ENCODE results near the gene UBE2D3. TPM values are rescaled to one million over a fixed set of nuclear protein-coding genes. Genes with fewer than 3 reads are reported as not detected.
A peak's percentile ranks its signal among the peaks of the same experiment; 100 is the strongest.

Gene UBE2D3
- polyA plus RNA-seq, 1 donor from 2014 or later: 373 TPM

GRCh38 chr4:102832105-102832504 lies 4.8 kb upstream of the UBE2D3 start:
- no peak for TF ChIP-seq TAF1 (IDR thresholded peaks at IDR 0.05; ENCODE audit: low read depth)
- TF ChIP-seq EZH2 (IDR thresholded peaks at IDR 0.05; ENCODE audit: borderline replicate concordance, insufficient read depth, low read length, poor library complexity, severe bottlenecking): no peak
- TF ChIP-seq EP300 (conservative IDR thresholded peaks at IDR 0.05; ENCODE audit: poor library complexity, severe bottlenecking): no peak
- no peak for TF ChIP-seq REST (IDR thresholded peaks at IDR 0.05; ENCODE audit: borderline replicate concordance)
- no peak for TF ChIP-seq MXI1 (conservative IDR thresholded peaks at IDR 0.05; ENCODE audit: poor library complexity, severe bottlenecking)
- no peak for TF ChIP-seq POLR2AphosphoS5 (IDR thresholded peaks at IDR 0.05)
- peaks cover 19% of the 10 kb centered on the region for H3K79me2 ChIP-seq (replicated peaks; ENCODE audit: insufficient read depth, low read length)
- H2AFZ ChIP-seq (ENCODE audit: low read depth, low read length): no peak overlapping the region
- no peak overlapping the region for H3K9ac ChIP-seq (ENCODE audit: low read length)
- no peaks in the 10 kb centered on the region for H3K27me3 ChIP-seq (ENCODE audit: insufficient read depth, low read depth, low read length)
- no peak overlapping the region for H3K4me2 ChIP-seq (ENCODE audit: low read length)
- H3F3A ChIP-seq (ENCODE audit: insufficient read depth, low read length, poor library complexity, severe bottlenecking): peaks cover 4% of the 10 kb centered on the region
- no peaks in the 10 kb centered on the region for H4K20me1 ChIP-seq (ENCODE audit: insufficient read depth)
- no peak overlapping the region for H3K4me3 ChIP-seq (ENCODE audit: low read length)
- no peaks in the 10 kb centered on the region for H3K9me3 ChIP-seq (ENCODE audit: low read length)
- H3K27ac ChIP-seq (ENCODE audit: low read length): no peak overlapping the region
- no peaks in the 10 kb centered on the region for H3K36me3 ChIP-seq (ENCODE audit: insufficient read depth, low read length)
- H3K9me2 ChIP-seq (ENCODE audit: insufficient read depth, low read length): no peaks in the 10 kb centered on the region

DNA sequence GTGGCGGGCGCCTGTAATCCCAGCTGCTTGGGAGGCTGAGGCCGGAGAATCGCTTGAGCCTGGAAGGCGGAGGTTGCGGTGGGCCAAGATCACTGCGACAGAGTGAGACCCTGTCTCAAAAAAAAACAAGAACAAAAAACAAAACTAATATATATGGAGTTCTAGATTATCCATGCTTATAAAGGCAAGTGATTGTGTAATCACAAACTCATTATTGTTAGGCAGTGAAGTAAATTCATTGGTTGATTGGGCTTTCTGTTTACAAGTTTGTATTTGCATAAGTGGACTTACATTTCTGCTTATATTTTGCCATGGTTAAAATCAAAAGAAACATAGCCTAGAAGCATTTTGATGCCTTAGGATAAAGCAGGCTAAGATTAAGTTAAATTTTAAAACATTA lies 2.5 kb upstream of the UBE2D3 start:
- no peak overlapping the region for H3K27ac ChIP-seq (ENCODE audit: low read length)
- H3K4me2 ChIP-seq (ENCODE audit: low read length): no peak overlapping the region
- peaks cover 38% of the 10 kb centered on the region for H3K79me2 ChIP-seq (replicated peaks; ENCODE audit: insufficient read depth, low read length)

More for the DNA sequence above, 2.5 kb upstream of the UBE2D3 start:
- peak overlapping the region; percentile 90 for H3K4me3 ChIP-seq (ENCODE audit: low read length)
- no peaks in the 10 kb centered on the region for H3K27me3 ChIP-seq (ENCODE audit: insufficient read depth, low read depth, low read length)
- TF ChIP-seq TAF1 (IDR thresholded peaks at IDR 0.05; ENCODE audit: low read depth) (no peak), REST (IDR thresholded peaks at IDR 0.05; ENCODE audit: borderline replicate concordance) (no peak), EZH2 (IDR thresholded peaks at IDR 0.05; ENCODE audit: borderline replicate concordance, insufficient read depth, low read length, poor library complexity, severe bottlenecking) (no peak), RAD21 (conservative IDR thresholded peaks at IDR 0.05) (no peak), MXI1 (conservative IDR thresholded peaks at IDR 0.05; ENCODE audit: poor library complexity, severe bottlenecking) (no peak), POLR2AphosphoS5 (IDR thresholded peaks at IDR 0.05) (no peak), SMC3 (conservative IDR thresholded peaks at IDR 0.05; ENCODE audit: poor library complexity) (no peak), EP300 (conservative IDR thresholded peaks at IDR 0.05; ENCODE audit: poor library complexity, severe bottlenecking) (no peak)
- TF ChIP-seq, protein P1, sequence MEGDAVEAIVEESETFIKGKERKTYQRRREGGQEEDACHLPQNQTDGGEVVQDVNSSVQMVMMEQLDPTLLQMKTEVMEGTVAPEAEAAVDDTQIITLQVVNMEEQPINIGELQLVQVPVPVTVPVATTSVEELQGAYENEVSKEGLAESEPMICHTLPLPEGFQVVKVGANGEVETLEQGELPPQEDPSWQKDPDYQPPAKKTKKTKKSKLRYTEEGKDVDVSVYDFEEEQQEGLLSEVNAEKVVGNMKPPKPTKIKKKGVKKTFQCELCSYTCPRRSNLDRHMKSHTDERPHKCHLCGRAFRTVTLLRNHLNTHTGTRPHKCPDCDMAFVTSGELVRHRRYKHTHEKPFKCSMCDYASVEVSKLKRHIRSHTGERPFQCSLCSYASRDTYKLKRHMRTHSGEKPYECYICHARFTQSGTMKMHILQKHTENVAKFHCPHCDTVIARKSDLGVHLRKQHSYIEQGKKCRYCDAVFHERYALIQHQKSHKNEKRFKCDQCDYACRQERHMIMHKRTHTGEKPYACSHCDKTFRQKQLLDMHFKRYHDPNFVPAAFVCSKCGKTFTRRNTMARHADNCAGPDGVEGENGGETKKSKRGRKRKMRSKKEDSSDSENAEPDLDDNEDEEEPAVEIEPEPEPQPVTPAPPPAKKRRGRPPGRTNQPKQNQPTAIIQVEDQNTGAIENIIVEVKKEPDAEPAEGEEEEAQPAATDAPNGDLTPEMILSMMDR (IDR thresholded peaks at IDR 0.05; ENCODE audit: poor library complexity, severe bottlenecking): no peak
- H3K9me3 ChIP-seq (ENCODE audit: low read length): no peaks in the 10 kb centered on the region
- peaks cover 11% of the 10 kb centered on the region for H4K20me1 ChIP-seq (ENCODE audit: insufficient read depth)
- no peaks in the 10 kb centered on the region for H3K9me2 ChIP-seq (ENCODE audit: insufficient read depth, low read length)
- no peak overlapping the region for H3K9ac ChIP-seq (ENCODE audit: low read length)
- H3K36me3 ChIP-seq (ENCODE audit: insufficient read depth, low read length): no peaks in the 10 kb centered on the region
- peaks cover 12% of the 10 kb centered on the region for H3F3A ChIP-seq (ENCODE audit: insufficient read depth, low read length, poor library complexity, severe bottlenecking)
- H2AFZ ChIP-seq (ENCODE audit: low read depth, low read length): no peak overlapping the region

Measured in neural cell (in vitro differentiated cells).